OCI-LY7 (cell line): ENCODE measurements around the gene BEND3. TPM values are rescaled to one million over a fixed set of nuclear protein-coding genes. Genes with fewer than 3 reads are reported as not detected.

ENCODE experiments used
- BruUV-seq: library from RNA; stranded (reverse); fragments of 400-500 nt; replicated peaks from 2 replicates; lab custom pipeline; 2021; lab: Mats Ljungman, UMichigan
- CTCF ChIA-PET: fragments of 300-600 bp; sonication (Branson Sonifier 250); formaldehyde crosslinking; loops from one replicate; lab custom pipeline; 2022; ENCODE audit warnings: antibody characterized with exemption; ENCODE audit not compliant: unreplicated experiment; lab: Charles Lee
- POLR2A ChIA-PET: fragments of 300-600 bp; sonication (Branson Sonifier 250); formaldehyde crosslinking; loops from one replicate; lab custom pipeline; 2022; ENCODE audit warnings: antibody characterized with exemption; lab: Charles Lee
- DNase-seq: peaks from one replicate; pipeline ENCODE4 v3.0.0-alpha.2; 2015; ENCODE audit warnings: low spot score
- H2AFZ ChIP-seq: fragments of 200-600 bp; sonication (generic), shearing (Covaris generic); 2 replicates; pipeline ENCODE4 v1.6.1; 2014; ENCODE audit warnings: mild to moderate bottlenecking, antibody characterized with exemption, low read length, moderate library complexity
- H3K27ac ChIP-seq: fragments of 200-600 bp; sonication (generic); 2 replicates; pipeline ENCODE4 v1.5.1; 2014; ENCODE audit warnings: mixed run types, low read depth, mild to moderate bottlenecking, moderate library complexity, low read length, inconsistent platforms; ENCODE audit not compliant: poor library complexity, severe bottlenecking
- H3K36me3 ChIP-seq: fragments of 200-600 bp; sonication (generic); 2 replicates; pipeline ENCODE4 v1.6.1; 2014; ENCODE audit warnings: mild to moderate bottlenecking, antibody characterized with exemption, low read length, moderate library complexity, mixed read lengths; ENCODE audit not compliant: insufficient read depth
- H3K4me1 ChIP-seq: fragments of 200-600 bp; sonication (generic); 2 replicates; pipeline ENCODE4 v1.5.1; 2014; ENCODE audit warnings: mild to moderate bottlenecking, low read length; ENCODE audit not compliant: insufficient read depth, poor library complexity, severe bottlenecking
- H3K4me2 ChIP-seq: fragments of 200-600 bp; sonication (generic); 2 replicates; pipeline ENCODE4 v1.6.1; 2014; ENCODE audit warnings: mild to moderate bottlenecking, low read length
- H3K4me3 ChIP-seq: fragments of 200-600 bp; sonication (generic); 2 replicates; pipeline ENCODE4 v1.5.1; 2014; ENCODE audit warnings: mild to moderate bottlenecking, low read depth, low read length; ENCODE audit not compliant: poor library complexity, severe bottlenecking
- H3K79me2 ChIP-seq: fragments of 200-600 bp; sonication (generic); 2 replicates; pipeline ENCODE4 v1.6.1; 2016; ENCODE audit warnings: low read depth, mild to moderate bottlenecking, low read length, moderate library complexity, mixed read lengths; ENCODE audit not compliant: insufficient read depth
- H3K9me2 ChIP-seq: fragments of 200-600 bp; sonication (generic); 2 replicates; pipeline ENCODE4 v1.6.1; 2016; ENCODE audit warnings: mild to moderate bottlenecking, low read length, mixed read lengths; ENCODE audit not compliant: insufficient read depth
- H3K9me3 ChIP-seq: fragments of 200-600 bp; sonication (generic); 2 replicates; pipeline ENCODE4 v1.6.1; 2014; ENCODE audit warnings: mild to moderate bottlenecking, mixed run types, low read length, mixed read lengths
- H4K20me1 ChIP-seq: fragments of 200-600 bp; sonication (generic); 2 replicates; pipeline ENCODE4 v1.6.1; 2014; ENCODE audit warnings: mild to moderate bottlenecking, antibody characterized with exemption, low read length, moderate library complexity, mixed read lengths; ENCODE audit not compliant: insufficient read depth
- CTCF ChIP-seq: fragments of 200-600 bp; sonication (generic); conservative IDR thresholded peaks from 2 replicates; pipeline ENCODE4 v1.5.1; 2014; ENCODE audit warnings: mild to moderate bottlenecking, antibody characterized with exemption, low read length, moderate library complexity, mixed read lengths
- EZH2phosphoT487 ChIP-seq: fragments of 200-600 bp; sonication (generic); IDR thresholded peaks from 2 replicates; pipeline ENCODE4 v1.6.1; 2018; ENCODE audit warnings: low read depth, borderline replicate concordance, mild to moderate bottlenecking, mixed run types, antibody characterized with exemption, low read length, moderate library complexity, mixed read lengths
- intact Hi-C: fragments of 100-400 bp; cut with micrococcal nuclease; formaldehyde crosslinking; loops from one replicate; pipeline ENCODE4 v1.10.0; 2022; ENCODE audit not compliant: unreplicated experiment
- total RNA-seq, 2 experiments: library from RNA; depleted of rRNA in 1 of 2; stranded (reverse); fragments of >200 nt in 1 of 2; shearing (Covaris generic) in 1 of 2; gene quantifications; 2 replicates each; pipeline ENCODE4 v1.2.3, GENCODE V29; 2014 to 2022

Gene BEND3
- total RNA-seq, 2 experiments from 2014 or later = 11.7 to 14.3 TPM

GRCh38 chr6:107064579-107065065, 50.7 kb downstream of the BEND3 start:
- intact Hi-C loops = no loop called here
- ChIA-PET CTCF (no interaction called here), POLR2A (interaction anchor here (1.0 kb wide), 1 partner anchor 55 kb away, joined by 3 read pairs; no protein-coding TSS in a partner anchor)
- no peaks in the 10 kb centered on the region for H3K79me2 ChIP-seq
- no TSS peak for BruUV-seq
- no peaks in the 10 kb centered on the region for H3K9me3 ChIP-seq
- DNase-seq = no peak
- H2AFZ ChIP-seq = no peak overlapping the region
- H3K4me2 ChIP-seq = no peak overlapping the region
- TF ChIP-seq CTCF = no peak
- TF ChIP-seq EZH2phosphoT487 = no peak
- H4K20me1 ChIP-seq = no peaks in the 10 kb centered on the region
- no peaks in the 10 kb centered on the region for H3K9me2 ChIP-seq
- H3K27ac ChIP-seq = no peak overlapping the region
- peaks cover 20% of the 10 kb centered on the region for H3K4me1 ChIP-seq
- no peak overlapping the region for H3K4me3 ChIP-seq
- H3K36me3 ChIP-seq = peaks cover 18% of the 10 kb centered on the region

- no peak overlapping the region for H3K27ac ChIP-seq
- H3K4me1 ChIP-seq = peaks cover 20% of the 10 kb centered on the region
- BruUV-seq = no TSS peak
- no peaks in the 10 kb centered on the region for H4K20me1 ChIP-seq
- H3K79me2 ChIP-seq = no peaks in the 10 kb centered on the region
- DNase-seq = no peak
- TF ChIP-seq EZH2phosphoT487 = no peak
- no peak for TF ChIP-seq CTCF
- intact Hi-C loops = no loop called here
- no peak overlapping the region for H3K4me2 ChIP-seq
- POLR2A ChIA-PET = interaction anchor here (0.6 kb wide), 3 partner anchors 84 to 762 kb away, joined by 3 read pairs; partner anchors contain the start of gene SCML4
- no peaks in the 10 kb centered on the region for H3K9me2 ChIP-seq
- H3K4me3 ChIP-seq = no peak overlapping the region
- CTCF ChIA-PET = no interaction called here
- no peaks in the 10 kb centered on the region for H3K9me3 ChIP-seq
- peaks cover 7% of the 10 kb centered on the region; the same call in 1 of the 2 replicates for H3K36me3 ChIP-seq
- H2AFZ ChIP-seq = no peak overlapping the region
Measured at GRCh38 chr6:107062691-107063090, 52.6 kb downstream of the BEND3 start.
